CD14-positive monocyte (primary cell): Measurements from ENCODE around the gene PPIE. TPM values are rescaled to one million over a fixed set of nuclear protein-coding genes. Genes with fewer than 3 reads are reported as not detected.
"Not testable (repeated sequence)": the region's sequence is repeated elsewhere in the genome, so short reads cannot be mapped to it uniquely, and the experiment has no call there.

ENCODE experiments used
- DNase-seq, 3 donors: peaks; one replicate each; pipeline ENCODE4 v3.0.0-alpha.2; 2011 to 2022
- H2AFZ ChIP-seq: 2 replicates; pipeline ENCODE4 v1.6.0; 2012; ENCODE audit warnings: mild to moderate bottlenecking, low read depth, low read length, inconsistent platforms; ENCODE audit not compliant: insufficient read depth, poor library complexity, severe bottlenecking
- H3K27ac ChIP-seq, 2 donors: 1 replicate in 1 of 2; 2 replicates in 1 of 2; pipeline ENCODE4 v1.5.1; 2012 to 2013; ENCODE audit warnings: low read length in 2 of 2, control low read depth in 1 of 2, inconsistent platforms in 1 of 2, low read depth in 1 of 2, mild to moderate bottlenecking in 1 of 2
- H3K27me3 ChIP-seq, 2 donors: one replicate each; pipeline versions ENCODE4 v1.6.0 to v1.6.1; 2011 to 2013; ENCODE audit warnings: low read length in 2 of 2; ENCODE audit not compliant: control insufficient read depth in 2 of 2, insufficient read depth in 2 of 2
- H3K36me3 ChIP-seq, 2 donors: replicated peaks in 1 of 2; 1 replicate in 1 of 2; 2 replicates in 1 of 2; pipeline versions ENCODE4 v1.5.1 to v1.6.1; 2012 to 2013; ENCODE audit warnings: low read length in 2 of 2, control low read depth in 1 of 2, inconsistent platforms in 1 of 2, mild to moderate bottlenecking in 1 of 2; ENCODE audit not compliant: insufficient read depth in 2 of 2, control insufficient read depth in 1 of 2
- H3K4me1 ChIP-seq, 2 donors: 1 replicate in 1 of 2; 2 replicates in 1 of 2; pipeline versions ENCODE4 v1.5.1 to v1.6.1; 2012 to 2013; ENCODE audit warnings: low read length in 2 of 2, control low read depth in 1 of 2, inconsistent platforms in 1 of 2, mild to moderate bottlenecking in 1 of 2, moderate library complexity in 1 of 2; ENCODE audit not compliant: insufficient read depth in 2 of 2, control insufficient read depth in 1 of 2
- H3K4me2 ChIP-seq: replicated peaks from 2 replicates; pipeline ENCODE3; 2012; ENCODE audit warnings: low read length, moderate library complexity, mild to moderate bottlenecking; ENCODE audit not compliant: poor library complexity, severe bottlenecking; ENCODE audit errors: extremely low read depth
- H3K4me3 ChIP-seq, 3 experiments: fragments of 200-600 bp in 1 of 3; sonication (generic) in 1 of 3; replicated peaks in 1 of 3; 1 replicate in 2 of 3; 2 replicates in 1 of 3; pipeline ENCODE4 v1.5.1; 2011 to 2013; ENCODE audit warnings: low read length in 3 of 3, mild to moderate bottlenecking in 3 of 3, control low read depth in 2 of 3, low read depth in 2 of 3, inconsistent platforms in 1 of 3, moderate library complexity in 1 of 3
- H3K79me2 ChIP-seq: 2 replicates; pipeline ENCODE4 v1.6.0; 2012; ENCODE audit warnings: mild to moderate bottlenecking, control low read depth, inconsistent platforms, low read length, moderate library complexity; ENCODE audit not compliant: insufficient read depth
- H3K9ac ChIP-seq: 2 replicates; pipeline ENCODE4 v1.6.0; 2017; ENCODE audit warnings: low read length, mild to moderate bottlenecking; ENCODE audit not compliant: insufficient read depth, poor library complexity, severe bottlenecking
- H3K9me3 ChIP-seq, 2 donors: replicated peaks in 1 of 2; 1 replicate in 1 of 2; 2 replicates in 1 of 2; pipeline versions ENCODE4 v1.5.1 to v1.6.1; 2012 to 2013; ENCODE audit warnings: low read length in 2 of 2, control low read depth in 1 of 2; ENCODE audit not compliant: control insufficient read depth in 1 of 2, insufficient read depth in 1 of 2
- H4K20me1 ChIP-seq: 2 replicates; pipeline ENCODE4 v1.6.0; 2012; ENCODE audit warnings: mild to moderate bottlenecking, low read length, control low read depth, moderate library complexity; ENCODE audit not compliant: insufficient read depth
- H3K27ac Mint-ChIP-seq, 7 donors: one replicate each; pipeline ENCODE4 v1.8.0; 2020; ENCODE audit warnings: mild to moderate bottlenecking in 7 of 7, mixed read lengths in 7 of 7, moderate library complexity in 6 of 7, inconsistent platforms in 2 of 7
- H3K27me3 Mint-ChIP-seq, 3 donors: one replicate each; pipeline ENCODE4 v1.8.0; 2021 to 2022; ENCODE audit warnings: low read depth in 3 of 3, mild to moderate bottlenecking in 3 of 3, mixed read lengths in 3 of 3, moderate library complexity in 3 of 3, inconsistent platforms in 1 of 3
- H3K36me3 Mint-ChIP-seq, 2 donors: one replicate each; pipeline ENCODE4 v1.8.0; 2020; ENCODE audit warnings: mixed read lengths in 2 of 2, inconsistent platforms in 1 of 2, mild to moderate bottlenecking in 1 of 2
- H3K4me1 Mint-ChIP-seq: one replicate; pipeline ENCODE4 v1.8.0; 2020; ENCODE audit warnings: mild to moderate bottlenecking, mixed read lengths
- H3K4me3 Mint-ChIP-seq, 2 donors: one replicate each; pipeline ENCODE4 v1.8.0; 2020; ENCODE audit warnings: mild to moderate bottlenecking in 2 of 2, mixed read lengths in 2 of 2, moderate library complexity in 1 of 2
- H3K9me3 Mint-ChIP-seq, 7 donors: one replicate each; pipeline ENCODE4 v1.8.0; 2020 to 2022; ENCODE audit warnings: mixed read lengths in 7 of 7, mild to moderate bottlenecking in 6 of 7, moderate library complexity in 6 of 7, inconsistent platforms in 2 of 7
- WGBS: methylation state at CpG from one replicate; pipeline ENCODE4 v1.1.5; 2013; ENCODE audit warnings: missing lambda C conversion rate; ENCODE audit not compliant: insufficient coverage; 5-methylcytosine and 5-hydroxymethylcytosine counted together
- intact Hi-C, 2 donors: fragments of 100-400 bp; cut with micrococcal nuclease; formaldehyde crosslinking; loops; one replicate each; pipeline versions ENCODE4 v1.15.0 to v1.15.1; 2023
- polyA plus RNA-seq, 3 donors: library from polyadenylated mRNA; depleted of rRNA in 1 of 3; unstranded in 2 of 3; stranded (reverse) in 1 of 3; fragments of 300-500 nt in 2 of 3; fragments of >200 nt in 1 of 3; fragmentation: Illumina TruSeq in 2 of 3; gene quantifications; 1 replicate in 2 of 3; 2 replicates in 1 of 3; pipeline ENCODE4 v1.2.3, GENCODE V29; 2012 to 2021
- TF ChIP-seq, protein P1 (sequence below): fragments of 200-600 bp; IDR thresholded peaks from one replicate; pipeline ENCODE4 v1.8.0; 2022; ENCODE audit warnings: antibody characterized with exemption, mild to moderate bottlenecking

PPIE gene
- polyA plus RNA-seq, 3 donors, result 48.8 to 55.9 (median 48.9) TPM

GRCh38 chr1:39777306-39777705 lies 38.6 kb downstream of the PPIE start:
- H3K27ac ChIP-seq, result no peak overlapping the region
- H3K36me3 ChIP-seq, result no peaks in the 10 kb centered on the region
- no peaks in the 10 kb centered on the region for H3K79me2 ChIP-seq
- no peaks in the 10 kb centered on the region for H3K27me3 ChIP-seq
- H3K9me3 ChIP-seq, result no peaks in the 10 kb centered on the region
- no peak overlapping the region for H3K4me3 ChIP-seq
- TF ChIP-seq, protein P1, sequence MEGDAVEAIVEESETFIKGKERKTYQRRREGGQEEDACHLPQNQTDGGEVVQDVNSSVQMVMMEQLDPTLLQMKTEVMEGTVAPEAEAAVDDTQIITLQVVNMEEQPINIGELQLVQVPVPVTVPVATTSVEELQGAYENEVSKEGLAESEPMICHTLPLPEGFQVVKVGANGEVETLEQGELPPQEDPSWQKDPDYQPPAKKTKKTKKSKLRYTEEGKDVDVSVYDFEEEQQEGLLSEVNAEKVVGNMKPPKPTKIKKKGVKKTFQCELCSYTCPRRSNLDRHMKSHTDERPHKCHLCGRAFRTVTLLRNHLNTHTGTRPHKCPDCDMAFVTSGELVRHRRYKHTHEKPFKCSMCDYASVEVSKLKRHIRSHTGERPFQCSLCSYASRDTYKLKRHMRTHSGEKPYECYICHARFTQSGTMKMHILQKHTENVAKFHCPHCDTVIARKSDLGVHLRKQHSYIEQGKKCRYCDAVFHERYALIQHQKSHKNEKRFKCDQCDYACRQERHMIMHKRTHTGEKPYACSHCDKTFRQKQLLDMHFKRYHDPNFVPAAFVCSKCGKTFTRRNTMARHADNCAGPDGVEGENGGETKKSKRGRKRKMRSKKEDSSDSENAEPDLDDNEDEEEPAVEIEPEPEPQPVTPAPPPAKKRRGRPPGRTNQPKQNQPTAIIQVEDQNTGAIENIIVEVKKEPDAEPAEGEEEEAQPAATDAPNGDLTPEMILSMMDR, result no peak
- Mint-ChIP-seq H3K9me3 (no peaks in the 10 kb centered on the region), H3K4me3 (no peak overlapping the region), H3K27me3 (peaks cover 0 to 8% (median 2%) of the 10 kb centered on the region in 3 donors), H3K27ac (peak overlapping the region in 1 of 7 donors; percentile 22), H3K36me3 (peaks cover 3 to 6% of the 10 kb centered on the region in 2 donors), H3K4me1 (peaks cover 14% of the 10 kb centered on the region)
- no peak overlapping the region for H3K4me2 ChIP-seq
- intact Hi-C loops, result no loop called here
- H3K4me1 ChIP-seq, result peaks cover 4 to 12% of the 10 kb centered on the region in 2 donors
- WGBS, result 100% methylated on average over 4 of the region's 4 CpGs
- no peak overlapping the region for H2AFZ ChIP-seq
- no peak for DNase-seq
- H4K20me1 ChIP-seq, result no peaks in the 10 kb centered on the region
- no peak overlapping the region for H3K9ac ChIP-seq

GRCh38 chr1:39777896-39778295 lies 39.2 kb downstream of the PPIE start:
- H3K27ac ChIP-seq, H2AFZ ChIP-seq, H3K9ac ChIP-seq, intact Hi-C loops, H3K9me3 Mint-ChIP-seq, H3K4me2 ChIP-seq, H3K36me3 Mint-ChIP-seq, DNase-seq, H3K27ac Mint-ChIP-seq, H3K27me3 Mint-ChIP-seq, H3K4me3 Mint-ChIP-seq, H3K36me3 ChIP-seq, H3K4me3 ChIP-seq, H3K27me3 ChIP-seq, H3K79me2 ChIP-seq, H3K9me3 ChIP-seq, H4K20me1 ChIP-seq: not testable (repeated sequence)
- H3K4me1 ChIP-seq, result peaks cover 4 to 12% of the 10 kb centered on the region in 2 donors
- WGBS, result 98% methylated on average over 10 of the region's 17 CpGs
- H3K4me1 Mint-ChIP-seq, result peaks cover 14% of the 10 kb centered on the region

- H3K4me3 ChIP-seq, H3K27me3 ChIP-seq, H3K9ac ChIP-seq, H2AFZ ChIP-seq, H3K36me3 ChIP-seq, H3K27ac Mint-ChIP-seq, H4K20me1 ChIP-seq, intact Hi-C loops, H3K27me3 Mint-ChIP-seq, H3K4me3 Mint-ChIP-seq, DNase-seq, H3K79me2 ChIP-seq, H3K27ac ChIP-seq, H3K9me3 ChIP-seq, H3K9me3 Mint-ChIP-seq, H3K4me2 ChIP-seq: not testable (repeated sequence)
- H3K4me1 ChIP-seq, result peaks cover 4 to 12% of the 10 kb centered on the region in 2 donors
- 90% methylated on average over 4 of the region's 12 CpGs for WGBS
- Mint-ChIP-seq H3K4me1 (peaks cover 14% of the 10 kb centered on the region), H3K36me3 (peaks cover 3 to 13% of the 10 kb centered on the region in 2 donors)
Measured at GRCh38 chr1:39778463-39779099, 39.9 kb downstream of the PPIE start.
